HCT116 (cell line): ENCODE measurements around the gene PITPNC1. TPM values are rescaled to one million over a fixed set of nuclear protein-coding genes. Genes with fewer than 3 reads are reported as not detected.

Source experiments
- ATAC-seq: fragments of 200-7000 bp; cut with Tn5 transposase; 2 replicates; pipeline ENCODE4 v1.9.1; 2020; ENCODE audit warnings: mild to moderate bottlenecking, moderate library complexity
- BruUV-seq: library from RNA; stranded (reverse); fragments of 400-500 nt; replicated peaks from 2 replicates; lab custom pipeline; 2021; lab: Mats Ljungman, UMichigan
- CTCF ChIA-PET: fragments of 300-600 bp; sonication (Branson Sonifier 250); formaldehyde crosslinking; loops from one replicate; lab custom pipeline; 2021; ENCODE audit warnings: antibody characterized with exemption; lab: Charles Lee
- POLR2A ChIA-PET: fragments of 300-600, 350-600 bp; sonication (Branson Sonifier 250); formaldehyde crosslinking; loops from one replicate; lab custom pipeline; 2021; ENCODE audit warnings: antibody characterized with exemption; lab: Charles Lee
- RAD21 ChIA-PET, 2 experiments: fragments of 300-600 bp; sonication (Branson Sonifier 250); formaldehyde crosslinking; loops; one replicate each; lab custom pipeline; 2023; ENCODE audit warnings: low total read pairs in 2 of 2; ENCODE audit not compliant: uncharacterized antibody in 2 of 2, unreplicated experiment in 2 of 2, low non-redundant PET in 1 of 2; lab: Charles Lee
- DNase-seq: peaks from one replicate; pipeline ENCODE4 v3.0.0-alpha.2; 2010; ENCODE audit warnings: low read depth, low spot score
- H2AFZ ChIP-seq: fragments of 200-600 bp; shearing (Covaris generic), sonication (generic); 2 replicates; pipeline ENCODE4 v1.6.1; 2017; ENCODE audit warnings: low read depth, mixed run types, mixed read lengths, antibody characterized with exemption, low read length; ENCODE audit not compliant: poor library complexity, severe bottlenecking
- H3K27ac ChIP-seq: 2 replicates; pipeline ENCODE4 v1.5.1; 2012; ENCODE audit warnings: low read depth, low read length
- H3K27me3 ChIP-seq: fragments of 200-600 bp; sonication (generic); 2 replicates; pipeline ENCODE4 v1.6.1; 2016; ENCODE audit warnings: mixed run types, low read length, mixed read lengths; ENCODE audit not compliant: insufficient read depth
- H3K36me3 ChIP-seq, 2 experiments: fragments of 200-500 bp in 1 of 2; fragments of 200-600 bp in 1 of 2; sonication (Bioruptor generic) in 1 of 2; sonication (generic) in 1 of 2; 2 replicates each; pipeline versions ENCODE4 v1.5.1 to v1.6.1; 2014 to 2016; ENCODE audit warnings: low read length in 2 of 2, inconsistent platforms in 1 of 2, mixed read lengths in 1 of 2, mixed run types in 1 of 2; ENCODE audit not compliant: insufficient read depth in 2 of 2, control insufficient read depth in 1 of 2
- H3K4me1 ChIP-seq, 2 experiments: fragments of 200-600 bp in 1 of 2; sonication (generic) in 1 of 2; 2 replicates each; pipeline versions ENCODE4 v1.5.1 to v1.6.1; 2012 to 2017; ENCODE audit warnings: low read length in 2 of 2, inconsistent platforms in 1 of 2, mild to moderate bottlenecking in 1 of 2, mixed read lengths in 1 of 2, mixed run types in 1 of 2, moderate library complexity in 1 of 2; ENCODE audit not compliant: insufficient read depth in 2 of 2, control insufficient read depth in 1 of 2
- H3K4me2 ChIP-seq: fragments of 200-600 bp; sonication (generic); 2 replicates; pipeline ENCODE4 v1.6.1; 2017; ENCODE audit warnings: mixed run types, low read length, mixed read lengths
- H3K4me3 ChIP-seq, 2 experiments: fragments of 200-600 bp in 1 of 2; sonication (generic) in 1 of 2; replicated peaks in 1 of 2; 2 replicates each; pipeline ENCODE4 v1.5.1; 2011 to 2016; ENCODE audit warnings: low read length in 2 of 2, control low read depth in 1 of 2, low read depth in 1 of 2, mild to moderate bottlenecking in 1 of 2, mixed read lengths in 1 of 2, mixed run types in 1 of 2
- H3K79me2 ChIP-seq: fragments of 200-600 bp; sonication (generic); 2 replicates; pipeline ENCODE4 v1.6.1; 2017; ENCODE audit warnings: mild to moderate bottlenecking, mixed run types, low read length, moderate library complexity, mixed read lengths; ENCODE audit not compliant: insufficient read depth
- H3K9ac ChIP-seq: fragments of 200-600 bp; sonication (generic); 2 replicates; pipeline ENCODE4 v1.6.1; 2016; ENCODE audit warnings: low read length, mixed read lengths
- H3K9me2 ChIP-seq: fragments of 200-600 bp; sonication (generic), shearing (Covaris generic); 2 replicates; pipeline ENCODE4 v1.6.1; 2017; ENCODE audit warnings: mixed run types, mild to moderate bottlenecking, moderate library complexity; ENCODE audit not compliant: insufficient read depth
- H3K9me3 ChIP-seq, 2 experiments: fragments of 200-500 bp in 1 of 2; fragments of 200-600 bp in 1 of 2; sonication (Bioruptor generic) in 1 of 2; sonication (generic) in 1 of 2; 2 replicates each; pipeline ENCODE4 v1.6.1; 2014 to 2017; ENCODE audit warnings: low read length in 2 of 2, mixed read lengths in 2 of 2, inconsistent platforms in 1 of 2, low read depth in 1 of 2, mild to moderate bottlenecking in 1 of 2, mixed run types in 1 of 2, moderate library complexity in 1 of 2; ENCODE audit not compliant: control insufficient read depth in 1 of 2, insufficient read depth in 1 of 2
- H4K20me1 ChIP-seq: fragments of 200-600 bp; sonication (generic), shearing (Covaris generic); 2 replicates; pipeline ENCODE4 v1.6.1; 2017; ENCODE audit warnings: mixed run types, mild to moderate bottlenecking, moderate library complexity; ENCODE audit not compliant: insufficient read depth
- ATF3 ChIP-seq: IDR thresholded peaks from 2 replicates; pipeline ENCODE4 v1.6.1; 2012
- CBX3 ChIP-seq: IDR thresholded peaks from 2 replicates; pipeline ENCODE4 v1.6.1; 2012; ENCODE audit warnings: low read depth
- CEBPB ChIP-seq: IDR thresholded peaks from 2 replicates; pipeline ENCODE4 v1.6.1; 2012; ENCODE audit warnings: low read depth
- CTCF ChIP-seq, 3 experiments: fragments of 200-600 bp in 1 of 3; sonication (generic) in 1 of 3; IDR thresholded peaks in 2 of 3; conservative IDR thresholded peaks in 1 of 3; 2 replicates each; pipeline ENCODE4 v1.5.1; 2012 to 2017; ENCODE audit warnings: low read depth in 2 of 3, low read length in 2 of 3, antibody characterized with exemption in 1 of 3, borderline replicate concordance in 1 of 3, control low read depth in 1 of 3, mild to moderate bottlenecking in 1 of 3, mixed read lengths in 1 of 3, mixed run types in 1 of 3, moderate library complexity in 1 of 3; ENCODE audit not compliant: insufficient read depth in 1 of 3
- EGR1 ChIP-seq: IDR thresholded peaks from 2 replicates; pipeline ENCODE4 v1.6.1; 2012; ENCODE audit warnings: low read depth
- ELF1 ChIP-seq: IDR thresholded peaks from 2 replicates; pipeline ENCODE4 v1.6.1; 2012; ENCODE audit warnings: low read depth, borderline replicate concordance
- EZH2 ChIP-seq: fragments of 200-600 bp; sonication (generic); IDR thresholded peaks from 2 replicates; pipeline ENCODE4 v1.6.1; 2017; ENCODE audit warnings: antibody characterized with exemption, mixed run types
- EZH2phosphoT487 ChIP-seq: fragments of 200-600 bp; IDR thresholded peaks from 2 replicates; pipeline ENCODE4 v1.6.1; 2018; ENCODE audit warnings: antibody characterized with exemption, borderline replicate concordance
- FOSL1 ChIP-seq: IDR thresholded peaks from 2 replicates; pipeline ENCODE4 v1.6.1; 2012; ENCODE audit warnings: low read depth
- JUND ChIP-seq: IDR thresholded peaks from 2 replicates; pipeline ENCODE4 v1.6.1; 2012
- MAX ChIP-seq: IDR thresholded peaks from 2 replicates; pipeline ENCODE4 v1.6.1; 2012
- POLR2A ChIP-seq: IDR thresholded peaks from 2 replicates; pipeline ENCODE4 v1.7.0; 2011; ENCODE audit warnings: borderline replicate concordance; ENCODE audit not compliant: insufficient read depth, insufficient read length; ENCODE audit errors: extremely low read depth
- RAD21 ChIP-seq: IDR thresholded peaks from 2 replicates; pipeline ENCODE4 v1.6.1; 2012; ENCODE audit warnings: low read depth, mild to moderate bottlenecking
- REST ChIP-seq: IDR thresholded peaks from 2 replicates; pipeline ENCODE4 v1.6.1; 2012; ENCODE audit warnings: low read depth
- SP1 ChIP-seq: IDR thresholded peaks from 2 replicates; pipeline ENCODE4 v1.6.1; 2012; ENCODE audit warnings: low read depth
- TCF7L2 ChIP-seq: IDR thresholded peaks from 2 replicates; pipeline ENCODE4 v1.7.0; 2011; ENCODE audit warnings: borderline replicate concordance, inconsistent platforms; ENCODE audit not compliant: insufficient read depth, insufficient read length; ENCODE audit errors: extremely low read depth
- YY1 ChIP-seq: IDR thresholded peaks from 2 replicates; pipeline ENCODE4 v1.6.1; 2011; ENCODE audit warnings: low read length, low read depth, moderate library complexity, mild to moderate bottlenecking; ENCODE audit not compliant: insufficient replicate concordance; ENCODE audit errors: extremely low read depth
- ZBTB33 ChIP-seq: IDR thresholded peaks from 2 replicates; pipeline ENCODE4 v1.6.1; 2011; ENCODE audit warnings: mild to moderate bottlenecking, low read length, moderate library complexity; ENCODE audit not compliant: insufficient replicate concordance; ENCODE audit errors: extremely low read depth
- ZFX ChIP-seq: fragments of 450-650 bp; IDR thresholded peaks from 2 replicates; pipeline ENCODE4 v1.6.1; 2017
- ZNF274 ChIP-seq: fragments of 200-500 bp; sonication (Bioruptor generic); IDR thresholded peaks from 2 replicates; pipeline ENCODE4 v1.6.1; 2014; ENCODE audit warnings: mild to moderate bottlenecking, low read depth, low read length, inconsistent platforms
- intact Hi-C: fragments of 100-400 bp; cut with micrococcal nuclease; formaldehyde crosslinking; loops from 2 replicates; pipeline ENCODE4 v1.10.0; 2022
- total RNA-seq: library from RNA; stranded (reverse); gene quantifications from one replicate; pipeline ENCODE4 v1.2.1, GENCODE V29; 2021; ENCODE audit not compliant: unreplicated experiment

Gene PITPNC1
- total RNA-seq, 1 experiment from 2014 or later, result 41.9 TPM

- Histone ChIP-seq H3K27me3 (no peaks in the 10 kb centered on the region), H3K9me2 (no peaks in the 10 kb centered on the region), H3K27ac (no peak overlapping the region), H3K9ac (no peak overlapping the region), H3K4me1 (peaks cover 0 to 7% of the 10 kb centered on the region in 2 experiments; a peak in 2 of 4 replicates), H3K4me2 (no peak overlapping the region), H3K36me3 (peaks cover 77 to 82% of the 10 kb centered on the region in 2 experiments), H3K79me2 (peaks cover 93% of the 10 kb centered on the region), H3K4me3 (no peak overlapping the region), H3K9me3 (0 out of 4 replicates have a peak, but pooled peaks cover 0 to 4% of the 10 kb centered on the region in 2 experiments), H4K20me1 (peaks cover 13% of the 10 kb centered on the region; the same call in 1 of the 2 replicates), H2AFZ (no peak overlapping the region)
- intact Hi-C loops, result no loop called here
- ATAC-seq (no peak), DNase-seq (no peak)
- BruUV-seq, result no TSS peak
- RAD21 ChIA-PET, result no interaction called here
- CTCF ChIA-PET, result no interaction called here
- TF ChIP-seq EZH2 (no peak), ZBTB33 (no peak), EZH2phosphoT487 (no peak), CTCF (IDR thresholded peaks at IDR 0.05 in 2 of 3, conservative IDR thresholded peaks at IDR 0.05 in 1 of 3; ENCODE audit: borderline replicate concordance in 1 of 3, insufficient read depth in 1 of 3, low read depth in 2 of 3, low read length in 2 of 3) (no peak), YY1 (no peak), EGR1 (no peak), CBX3 (no peak), RAD21 (no peak), REST (no peak), TCF7L2 (no peak), SP1 (no peak), ELF1 (no peak), FOSL1 (no peak), ZNF274 (no peak), ZFX (no peak), JUND (no peak), ATF3 (no peak), CEBPB (no peak), POLR2A (no peak), MAX (no peak)
- POLR2A ChIA-PET, result no interaction called here
Observed at GRCh38 chr17:67729903-67730302, 352.8 kb downstream of the PITPNC1 start.
